ENCODE results near the gene MCRIP2.

GRCh38 chr16:684961-685696 is 43.5 kb downstream of the MCRIP2 start:
- TF ChIP-seq CTCF (IDR thresholded peaks at IDR 0.05): no peak
- no peak for TF ChIP-seq POLR2A (IDR thresholded peaks at IDR 0.05)

Measured in right lobe of liver (tissue), 4 donors.